Measurements from ENCODE around the gene SEMA5A. TPM values are rescaled to one million over a fixed set of nuclear protein-coding genes. Genes with fewer than 3 reads are reported as not detected.

Gene SEMA5A
- total RNA-seq, 6 experiments from 2014 or later: 3.1 to 12.6 (median 5.7) TPM

- Histone ChIP-seq H3K4me1 (peaks cover 0 to 5% (median 0%) of the 10 kb centered on the region in 4 donors), H3K27me3 (no peaks in the 10 kb centered on the region), H3K4me3 (no peak overlapping the region), H3K9me3 (no peaks in the 10 kb centered on the region), H3K36me3 (no peaks in the 10 kb centered on the region), H3K27ac (no peak overlapping the region)
- intact Hi-C loops (cut with DNase I): no loop called here
- TF ChIP-seq POLR2A (IDR thresholded peaks at IDR 0.05) (no peak), CTCF (IDR thresholded peaks at IDR 0.05) (no peak)
- DNase-seq (no peak), ATAC-seq (no peak)
These were observed 361.9 kb downstream of the SEMA5A start for GRCh38 chr5:9183992-9184391.

GRCh38 chr5:9182899-9183695, 362.8 kb downstream of the SEMA5A start:
- Histone ChIP-seq H3K36me3 (no peaks in the 10 kb centered on the region), H3K27me3 (no peaks in the 10 kb centered on the region), H3K4me1 (peaks cover 0 to 5% (median 0%) of the 10 kb centered on the region in 4 donors), H3K9me3 (no peaks in the 10 kb centered on the region), H3K4me3 (no peak overlapping the region), H3K27ac (no peak overlapping the region)
- intact Hi-C loops (cut with DNase I): no loop called here
- ATAC-seq (no peak), DNase-seq (no peak)
- 80% methylated on average over 4 of the region's 11 CpGs for WGBS (ENCODE audit: insufficient coverage, low coverage, low lambda C conversion rate, missing lambda C conversion rate)
- TF ChIP-seq CTCF (IDR thresholded peaks at IDR 0.05): no peak
- no peak for TF ChIP-seq POLR2A (IDR thresholded peaks at IDR 0.05)

- H3K27ac ChIP-seq: no peak overlapping the region
- intact Hi-C loops (cut with DNase I): no loop called here
- no peak overlapping the region for H3K4me3 ChIP-seq
These were observed 369.2 kb downstream of the SEMA5A start for GRCh38 chr5:9176641-9177040.

GRCh38 chr5:9174446-9174845, 371.4 kb downstream of the SEMA5A start:
- Histone ChIP-seq H3K27ac (no peak overlapping the region), H3K36me3 (no peaks in the 10 kb centered on the region), H3K4me3 (no peak overlapping the region), H3K9me3 (no peaks in the 10 kb centered on the region), H3K4me1 (no peaks in the 10 kb centered on the region), H3K27me3 (no peaks in the 10 kb centered on the region)
- DNase-seq: no peak
- TF ChIP-seq CTCF (IDR thresholded peaks at IDR 0.05) (no peak), POLR2A (IDR thresholded peaks at IDR 0.05) (no peak)
- intact Hi-C loops (cut with DNase I): no loop called here
- ATAC-seq: no peak
- WGBS (ENCODE audit: insufficient coverage, low coverage, low lambda C conversion rate, missing lambda C conversion rate): 62% methylated on average over 2 of the region's 3 CpGs

More at GRCh38 chr5:9176641-9177040, 369.2 kb downstream of the SEMA5A start:
- no peak for TF ChIP-seq POLR2A (IDR thresholded peaks at IDR 0.05)
- TF ChIP-seq CTCF (IDR thresholded peaks at IDR 0.05): no peak
- Histone ChIP-seq H3K36me3 (no peaks in the 10 kb centered on the region), H3K9me3 (no peaks in the 10 kb centered on the region), H3K27me3 (no peaks in the 10 kb centered on the region), H3K4me1 (peaks cover 0 to 5% (median 0%) of the 10 kb centered on the region in 4 donors)
- ATAC-seq (no peak), DNase-seq (no peak)
